K562 (cell line): ENCODE results near the gene GAB2. TPM values are rescaled to one million over a fixed set of nuclear protein-coding genes. Genes with fewer than 3 reads are reported as not detected.

ENCODE experiments used
- ATF3 ChIP-seq, 2 experiments: fragments of 450-650 bp in 1 of 2; sonication (generic) in 1 of 2; formaldehyde crosslinking in 1 of 2; IDR thresholded peaks in 1 of 2; conservative IDR thresholded peaks in 1 of 2; 2 replicates each; pipeline versions ENCODE4 v1.6.1 to v1.8.1; 2016 to 2023; ENCODE audit warnings: mild to moderate bottlenecking in 2 of 2, moderate library complexity in 2 of 2, inconsistent platforms in 1 of 2, missing genetic modification reagents in 1 of 2
- CBFA2T2 ChIP-seq: fragments of 450-650 bp; conservative IDR thresholded peaks from 2 replicates; pipeline ENCODE4 v1.6.1; 2017; ENCODE audit warnings: mild to moderate bottlenecking
- E4F1 ChIP-seq: fragments of 250-450 bp; sonication (Bioruptor Pico); IDR thresholded peaks from 2 replicates; pipeline ENCODE4 v1.5.0; 2021; ENCODE audit warnings: mild to moderate bottlenecking, borderline replicate concordance
- FOXK1 ChIP-seq: sonication (generic); formaldehyde crosslinking; IDR thresholded peaks from 2 replicates; pipeline ENCODE4 v1.8.0; 2022; ENCODE audit warnings: missing genetic modification reagents, mild to moderate bottlenecking, borderline replicate concordance
- GTF3C2 ChIP-seq: IDR thresholded peaks from 3 replicates; pipeline ENCODE4 v1.6.1; 2011; ENCODE audit warnings: borderline replicate concordance, mild to moderate bottlenecking, moderate library complexity; ENCODE audit not compliant: insufficient read length; ENCODE audit errors: extremely low read depth
- ID3 ChIP-seq, 2 experiments: fragments of 250-450 bp in 1 of 2; fragments of 450-650 bp in 1 of 2; sonication (Bioruptor Pico) in 1 of 2; IDR thresholded peaks; 2 replicates each; pipeline versions ENCODE4 v1.6.1 to v1.8.0; 2016 to 2021; ENCODE audit warnings: mild to moderate bottlenecking in 2 of 2, moderate library complexity in 2 of 2, missing compliant biosample characterization in 1 of 2, missing genetic modification characterization in 1 of 2
- MLLT1 ChIP-seq, 2 experiments: fragments of 450-650 bp; IDR thresholded peaks; 2 replicates each; pipeline ENCODE4 v1.6.1; 2016
- PCBP2 ChIP-seq: fragments of 200-400 bp; formaldehyde crosslinking; IDR thresholded peaks from 2 replicates; pipeline ENCODE4 v1.6.1; 2018; ENCODE audit warnings: low read length, low read depth, mild to moderate bottlenecking, moderate library complexity; ENCODE audit not compliant: poor library complexity, severe bottlenecking
- PHF8 ChIP-seq: fragments of 200-600 bp; sonication (generic); IDR thresholded peaks from 2 replicates; pipeline ENCODE4 v1.6.1; 2012; ENCODE audit warnings: mixed run types, mild to moderate bottlenecking, inconsistent platforms, low read length, moderate library complexity, borderline replicate concordance
- RBM15 ChIP-seq: fragments of 200-400 bp; formaldehyde crosslinking; IDR thresholded peaks from 2 replicates; pipeline ENCODE4 v1.6.1; 2018; ENCODE audit warnings: mild to moderate bottlenecking, low read length, moderate library complexity; ENCODE audit not compliant: insufficient read depth
- RFX1 ChIP-seq: fragments of 450-650 bp; IDR thresholded peaks from 2 replicates; pipeline ENCODE4 v1.6.1; 2016; ENCODE audit warnings: mild to moderate bottlenecking, moderate library complexity
- ZBTB12 ChIP-seq: fragments of 250-450 bp; sonication (Bioruptor Pico); IDR thresholded peaks from 2 replicates; pipeline ENCODE4 v1.4.0; 2020
- ZNF134 ChIP-seq: fragments of 250-450 bp; sonication (Bioruptor Pico); conservative IDR thresholded peaks from 2 replicates; pipeline ENCODE4 v1.4.0; 2020
- polyA plus RNA-seq, 8 experiments: library from polyadenylated mRNA; depleted of rRNA in 4 of 8; stranded (reverse) in 5 of 8; unstranded in 3 of 8; fragments of >200 nt; fragmentation: Nextera tagmentation in 2 of 8; fragmentation: Illumina TruSeq in 1 of 8; extraction: Ambion mirVana in 2 of 8; extraction: Trizol in 1 of 8; gene quantifications; 2 replicates each; pipeline versions ENCODE4 v1.2.1 to v1.2.3, GENCODE V29; 2011 to 2014; ENCODE audit warnings: inconsistent platforms in 1 of 8, missing spikeins in 1 of 8
- total RNA-seq, 7 experiments: library from RNA; depleted of rRNA in 6 of 7; stranded (reverse); fragments of >200 nt in 6 of 7; fragmentation: Illumina TruSeq in 2 of 7; extraction: Trizol in 2 of 7; gene quantifications; 2 replicates each; pipeline versions ENCODE4 v1.2.1 to v1.2.3, GENCODE V29; 2011 to 2021; ENCODE audit warnings: low replicate concordance in 1 of 7

The GAB2 gene
- total and polyA plus RNA-seq, 9 of the 15 experiments (the other 6 are each of a cell fraction or from before 2014, with no cell fraction given) = 2.3 to 35.2 (median 16.1) TPM

GRCh38 chr11:78424334-78425270, 7.0 kb upstream of the GAB2 start (continued):
- no peak for TF ChIP-seq E4F1
- peak; percentile 67; the same call in 1 of the 2 replicates for TF ChIP-seq ATF3 (IDR thresholded peaks at IDR 0.05)
- no peak for TF ChIP-seq ATF3 (CRISPR knock-in tag; conservative IDR thresholded peaks at IDR 0.05)
- no peak for TF ChIP-seq PHF8
- 0 out of 4 replicates have a peak, but pooled peaks of 1 of the 2 experiments have one; percentile 28 for TF ChIP-seq MLLT1 (IDR thresholded peaks at IDR 0.05)
- no peak for TF ChIP-seq RBM15
- TF ChIP-seq ID3 (CRISPR knock-in tag; IDR thresholded peaks at IDR 0.05) = no peak
- TF ChIP-seq ID3 (tag; IDR thresholded peaks at IDR 0.05) = no peak
- no peak for TF ChIP-seq GTF3C2
- no peak for TF ChIP-seq FOXK1 (CRISPR knock-in tag)
- TF ChIP-seq ZNF134 = no peak
- TF ChIP-seq PCBP2 = no peak
- no peak for TF ChIP-seq ZBTB12
- TF ChIP-seq RFX1 = no peak
- TF ChIP-seq CBFA2T2 = no peak
